Subcutaneous adipose tissue (tissue), 4 donors: Measurements from ENCODE around the gene SEMA3F. TPM values are rescaled to one million over a fixed set of nuclear protein-coding genes. Genes with fewer than 3 reads are reported as not detected.

ENCODE experiments used
- CTCF ChIP-seq: fragments of 450-650 bp; IDR thresholded peaks from one replicate; pipeline ENCODE4 v1.5.1; 2016; ENCODE audit warnings: low read depth, mild to moderate bottlenecking, control low read depth, antibody characterized with exemption, moderate library complexity
- total RNA-seq, 4 donors: library from RNA; depleted of rRNA; stranded (reverse); fragments of >200 nt; gene quantifications; one replicate each; pipeline ENCODE4 v1.1.0, GENCODE V29; 2016

The SEMA3F gene
- total RNA-seq, 4 donors from 2014 or later: 4.6 to 32.8 (median 11.5) TPM

- no peak for TF ChIP-seq CTCF
Observed at GRCh38 chr3:50172626-50173220, 17.6 kb downstream of the SEMA3F start.

GRCh38 chr3:50173685-50174516, 18.8 kb downstream of the SEMA3F start:
- no peak for TF ChIP-seq CTCF

GRCh38 chr3:50174517-50174895, 19.4 kb downstream of the SEMA3F start:
- TF ChIP-seq CTCF: no peak

GRCh38 chr3:50174947-50175524, 19.9 kb downstream of the SEMA3F start:
- TF ChIP-seq CTCF: no peak

- no peak for TF ChIP-seq CTCF
Observed at GRCh38 chr3:50177346-50177745, 22.2 kb downstream of the SEMA3F start.

GRCh38 chr3:50179710-50180109, 24.6 kb downstream of the SEMA3F start:
- no peak for TF ChIP-seq CTCF

- no peak for TF ChIP-seq CTCF
Observed at GRCh38 chr3:50181985-50182384, 26.9 kb downstream of the SEMA3F start.
